Kasumi-1 (cell line): ENCODE results near the gene PLD2.
"Not testable (repeated sequence)": the region's sequence is repeated elsewhere in the genome, so short reads cannot be mapped to it uniquely, and the experiment has no call there.

Experiments used
- DNase-seq, 2 experiments: peaks; one replicate each; lab custom pipeline; 2025; lab: John Stamatoyannopoulos, UW

Gene PLD2

DNA sequence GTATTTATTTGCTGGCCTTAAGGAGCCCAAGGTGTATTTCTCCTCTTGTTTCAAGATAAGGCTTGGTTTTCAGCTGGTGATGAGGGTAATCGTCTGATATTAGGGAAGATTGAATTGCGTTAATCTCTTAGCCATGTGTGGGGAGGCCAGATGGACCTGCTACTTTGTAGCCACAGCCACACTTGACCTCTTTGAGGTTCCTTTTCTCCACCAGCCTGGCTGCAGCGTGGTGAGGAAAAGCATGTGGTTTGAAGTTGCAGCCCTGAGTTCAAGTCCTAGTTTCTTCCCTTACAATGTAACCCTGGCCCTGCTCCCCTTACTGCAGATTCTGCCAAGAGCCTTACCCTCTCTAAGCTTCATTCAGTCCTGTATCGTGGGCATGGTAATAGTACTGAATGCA, 29.3 kb downstream of the PLD2 start:
- no peak for DNase-seq

DNA sequence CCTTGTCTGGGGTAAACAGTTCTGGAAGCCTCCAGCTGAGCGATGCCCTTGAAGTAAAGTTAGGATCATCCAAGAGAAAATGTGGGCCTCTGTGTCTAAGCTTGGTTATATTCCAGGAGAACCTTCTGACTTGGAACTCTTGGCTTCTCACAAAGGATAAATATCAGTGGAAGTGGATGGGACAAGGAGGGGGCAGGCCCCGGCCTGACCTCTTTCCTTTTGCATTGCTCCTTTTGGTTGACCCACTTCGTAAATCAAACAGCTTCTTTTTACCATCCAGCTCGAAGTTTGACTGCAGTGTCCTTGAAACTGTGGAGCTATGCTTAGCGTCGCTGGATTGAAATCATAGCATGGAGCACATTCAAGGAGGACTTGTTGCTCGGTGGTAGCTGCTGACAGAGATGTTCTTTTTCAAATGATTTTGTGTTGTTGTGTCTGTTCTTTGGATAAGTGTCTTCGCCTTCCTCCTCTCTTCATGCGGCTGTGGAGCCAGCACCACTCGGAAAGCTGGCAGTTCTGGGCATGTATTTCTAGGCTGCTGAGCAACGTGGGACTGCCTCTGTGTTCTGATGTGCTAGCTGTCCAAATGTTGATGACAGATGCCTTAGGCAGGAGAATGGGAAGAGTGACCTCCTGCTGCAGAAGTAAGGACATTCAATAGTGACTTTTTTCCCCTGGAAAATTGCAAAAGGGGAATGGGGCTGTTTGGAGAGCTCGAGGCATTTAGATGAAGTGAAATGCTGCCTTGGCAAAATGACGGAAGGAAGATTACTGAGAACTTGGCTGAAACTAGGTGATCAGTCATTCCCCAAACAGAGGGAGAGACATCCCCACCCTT, 30.7 kb downstream of the PLD2 start:
- DNase-seq = no peak

DNA sequence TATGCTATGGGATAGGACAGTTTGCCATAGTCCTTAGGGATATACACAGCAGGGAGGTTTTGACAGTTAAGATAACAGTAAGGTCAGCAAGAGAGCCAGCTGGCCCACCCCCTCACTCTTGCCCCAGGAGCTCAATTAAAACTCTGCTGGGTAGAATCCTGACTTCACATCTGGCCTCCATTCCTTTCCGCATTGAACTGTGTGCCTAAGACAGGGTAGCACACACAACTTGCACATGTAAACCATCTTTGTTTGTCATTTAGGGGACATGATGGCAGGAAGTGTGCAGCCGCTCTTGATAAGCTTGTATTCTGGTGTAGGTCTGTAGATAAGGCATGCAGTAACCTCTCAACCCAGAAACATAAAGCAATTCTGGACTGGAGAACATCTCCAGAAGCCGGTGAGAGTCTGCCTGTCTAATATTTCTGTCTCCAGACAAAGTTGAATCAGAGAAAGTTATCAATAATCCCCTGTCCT, 31.4 kb downstream of the PLD2 start:
- no peak for DNase-seq

DNA sequence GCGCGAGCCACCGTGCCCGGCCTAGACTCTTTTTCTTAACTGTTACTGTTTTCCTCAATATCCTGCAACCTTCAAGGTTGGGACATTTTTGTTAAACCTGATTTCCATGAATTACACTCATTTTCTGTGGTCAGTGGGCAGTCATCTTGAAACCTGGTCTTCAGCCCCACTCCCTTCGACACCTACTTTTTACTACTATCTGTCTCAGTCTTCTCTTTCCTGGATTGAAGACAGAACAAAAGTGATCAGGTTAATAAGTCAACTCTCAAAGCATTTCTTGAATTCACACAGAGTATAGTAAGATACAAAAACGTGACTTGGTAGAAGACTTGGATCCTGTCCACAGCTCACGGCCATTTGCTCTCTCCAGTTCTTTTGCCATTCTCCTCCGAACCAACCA, 32.3 kb downstream of the PLD2 start:
- no peak for DNase-seq

DNA sequence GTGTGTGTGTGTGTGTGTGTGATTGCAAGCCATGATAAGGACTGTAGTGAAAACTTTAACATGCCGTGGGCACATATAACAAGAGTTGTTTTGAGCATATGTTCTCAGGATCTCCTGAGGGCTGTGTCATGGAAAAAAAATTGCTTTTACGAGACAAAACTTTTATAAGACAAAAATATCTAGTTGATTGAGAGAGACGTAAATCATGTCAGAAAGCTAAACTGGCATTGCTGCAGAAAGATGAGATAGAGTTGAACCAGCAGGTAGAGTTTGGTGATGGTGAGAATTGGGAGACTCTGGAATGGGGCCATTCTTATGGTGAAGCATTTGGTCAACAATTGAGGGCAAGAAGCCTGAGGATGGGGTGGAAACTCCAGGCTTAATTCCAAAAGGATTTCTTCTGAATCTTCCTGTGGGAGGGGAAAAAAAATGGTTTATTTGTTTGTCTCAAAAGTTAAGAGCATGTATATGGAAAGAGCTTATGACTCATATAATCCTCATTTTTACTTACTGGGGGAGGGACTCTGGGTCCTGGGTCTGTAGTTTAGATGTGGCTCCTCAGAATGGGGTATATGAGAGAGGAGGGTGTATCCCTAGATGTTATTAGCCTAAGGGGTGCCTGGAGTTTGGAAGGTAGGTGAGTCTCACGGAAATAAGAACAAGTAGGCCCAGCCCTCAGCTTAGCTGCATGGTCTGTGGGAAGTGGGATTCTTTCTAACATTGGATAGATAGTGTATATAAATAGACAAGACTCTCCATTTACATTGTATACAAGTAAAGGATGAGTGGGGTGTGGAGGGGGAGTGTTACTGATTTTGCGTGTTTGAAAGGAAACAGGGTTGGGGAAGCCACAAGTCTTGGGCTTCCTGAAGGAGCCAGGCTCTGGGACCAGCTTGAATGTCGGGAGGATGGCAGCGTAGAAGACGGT, 33.3 kb downstream of the PLD2 start:
- DNase-seq = no peak

DNA sequence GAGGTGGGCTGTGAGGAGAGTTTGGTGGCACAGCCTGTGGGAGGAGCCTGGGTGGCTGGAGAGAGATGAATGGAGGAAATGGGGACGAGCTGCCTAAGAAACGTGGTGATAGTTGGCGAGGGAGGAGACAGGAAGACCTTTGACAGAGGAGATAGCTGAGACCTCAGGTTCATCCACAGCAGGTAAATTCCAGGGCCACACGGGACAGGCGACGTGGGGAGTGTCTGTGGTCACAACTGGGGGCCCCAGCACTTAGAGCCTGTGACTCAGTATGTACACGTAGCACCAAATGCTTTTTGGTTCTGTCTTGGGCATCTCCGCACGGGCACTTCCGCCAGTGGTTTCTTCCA, 33.9 kb downstream of the PLD2 start:
- DNase-seq = no peak

DNA sequence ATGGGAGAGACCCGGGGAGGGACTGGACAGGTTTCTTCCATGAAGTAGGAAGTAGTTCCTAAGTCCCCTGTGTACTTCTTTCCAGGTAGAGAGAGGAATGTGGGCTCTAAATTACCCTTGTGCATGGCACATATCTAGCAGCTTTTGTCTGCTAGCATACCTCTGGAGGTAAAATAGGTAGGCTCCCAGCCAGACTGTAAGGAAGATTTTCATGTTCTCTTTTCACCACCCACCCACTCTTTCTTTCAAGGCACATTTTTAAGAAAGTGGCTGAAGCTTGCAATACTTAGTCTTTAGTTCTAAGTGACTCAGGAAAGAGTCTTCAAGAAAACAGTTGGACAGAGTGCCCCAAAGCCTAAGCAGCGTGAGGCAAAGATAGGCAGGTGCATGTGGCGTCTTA, 35.4 kb downstream of the PLD2 start:
- DNase-seq = no peak

DNA sequence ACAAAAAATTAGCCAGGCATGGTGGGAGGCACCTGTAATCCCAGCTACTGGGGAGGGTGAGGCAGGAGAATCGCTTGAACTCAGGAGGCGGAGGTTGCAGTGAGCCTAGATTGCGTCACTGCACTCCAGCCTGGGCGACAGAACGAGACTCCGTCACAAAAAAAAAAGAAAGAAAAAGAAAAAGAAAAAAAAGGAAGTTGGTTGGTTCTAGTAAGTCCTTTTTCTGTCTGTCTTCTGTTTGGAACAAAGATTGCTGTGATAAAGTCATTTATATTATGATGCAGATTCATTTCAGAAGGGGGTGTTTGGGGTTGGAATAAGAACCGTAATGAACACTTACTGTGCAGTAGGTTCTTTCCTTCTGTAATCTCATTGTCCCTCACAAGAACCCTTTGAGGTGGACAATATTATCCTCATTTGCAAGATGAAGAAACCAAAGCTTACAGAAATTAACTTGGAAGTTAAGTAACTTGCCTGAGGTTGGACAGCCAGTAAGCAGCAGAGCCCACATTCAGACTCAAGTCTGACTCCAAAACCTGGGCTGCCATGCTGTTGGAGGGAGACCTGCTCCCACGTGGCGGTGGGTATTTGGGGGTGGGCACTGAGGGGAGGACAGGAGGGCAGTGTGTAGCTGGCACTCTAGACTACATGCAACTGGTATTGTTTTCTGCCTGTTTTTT, 36.5 kb downstream of the PLD2 start:
- DNase-seq = no peak

DNA sequence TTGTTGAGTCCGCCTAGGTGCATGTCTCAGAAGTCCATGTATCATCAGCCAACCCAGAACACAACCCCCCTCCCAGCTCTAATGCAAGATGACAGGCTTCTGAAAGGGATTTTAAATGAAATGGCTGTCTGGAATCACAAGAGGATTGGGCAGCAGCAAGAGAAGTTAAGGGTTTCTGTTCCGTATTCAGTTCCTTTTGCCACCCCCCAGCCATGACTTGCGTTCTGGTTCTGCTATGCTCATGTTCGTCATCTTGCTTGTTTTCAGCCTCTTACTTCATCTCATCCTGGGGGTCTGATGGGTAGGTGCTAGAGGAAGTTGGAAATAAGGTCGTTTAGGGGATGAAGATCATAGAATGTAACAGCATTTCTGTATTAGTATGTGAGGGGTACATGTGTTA, 38.2 kb downstream of the PLD2 start:
- no peak for DNase-seq

DNA sequence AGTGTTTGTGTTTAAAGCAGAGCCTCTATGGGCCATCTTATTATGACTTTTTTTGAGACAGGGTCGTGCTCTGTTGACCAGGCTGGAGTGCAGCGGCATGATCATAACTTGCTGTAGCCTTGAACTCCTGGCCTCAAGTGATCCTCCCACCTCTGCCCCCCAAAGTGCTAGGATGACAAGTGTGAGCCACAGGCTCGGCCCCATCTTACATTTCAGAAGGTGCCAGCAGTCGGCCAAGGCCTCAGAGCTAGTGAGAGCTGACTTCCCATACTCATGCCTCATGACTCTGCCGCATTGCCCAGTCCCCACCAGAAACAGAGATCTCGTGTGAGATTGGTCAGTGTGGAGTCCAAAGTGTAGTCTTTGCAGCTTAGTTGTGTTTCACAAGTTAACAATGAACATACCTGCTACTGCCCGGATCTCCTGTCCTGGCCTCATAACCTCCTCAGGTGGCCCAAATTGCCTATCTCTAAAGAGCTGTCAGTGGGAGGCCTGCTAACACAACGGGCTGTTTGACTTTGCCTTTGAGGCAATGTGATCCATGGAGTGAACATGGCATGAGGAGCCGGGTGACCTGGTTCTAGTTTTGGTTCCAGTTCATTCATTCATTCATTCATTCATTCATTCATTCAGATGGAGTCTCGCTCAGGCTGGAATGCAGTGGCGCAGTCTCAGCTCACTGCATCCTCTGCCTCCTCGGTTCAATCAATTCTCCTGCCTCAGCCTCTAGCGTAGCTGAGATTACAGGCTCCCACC, 39.9 kb downstream of the PLD2 start:
- no peak for DNase-seq

DNA sequence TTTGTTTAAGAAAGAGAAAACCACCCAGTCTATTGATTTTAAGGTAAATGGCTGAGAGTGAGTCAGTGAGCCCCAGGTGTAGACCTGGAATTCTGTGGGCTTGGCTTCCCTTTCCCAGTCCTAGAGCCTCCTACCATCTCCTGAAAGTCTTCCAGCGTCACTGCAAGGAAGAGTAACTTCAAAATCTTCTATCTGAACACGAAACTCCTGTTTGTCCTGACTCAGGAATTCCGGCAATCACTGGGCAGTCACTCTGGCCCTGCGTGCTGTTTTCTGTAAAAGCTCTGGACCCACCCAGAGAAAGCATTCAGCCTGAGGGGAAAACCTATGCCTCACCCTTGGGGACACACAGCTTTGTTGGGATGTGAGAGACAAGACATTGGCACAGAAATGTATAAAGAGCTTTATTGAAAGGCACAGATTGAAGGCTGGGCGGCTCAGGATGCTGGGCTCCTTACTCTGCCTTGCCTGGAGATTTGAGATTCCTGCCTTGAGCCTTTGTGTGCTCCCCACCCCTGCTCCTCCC, 42.1 kb downstream of the PLD2 start:
- DNase-seq = no peak

DNA sequence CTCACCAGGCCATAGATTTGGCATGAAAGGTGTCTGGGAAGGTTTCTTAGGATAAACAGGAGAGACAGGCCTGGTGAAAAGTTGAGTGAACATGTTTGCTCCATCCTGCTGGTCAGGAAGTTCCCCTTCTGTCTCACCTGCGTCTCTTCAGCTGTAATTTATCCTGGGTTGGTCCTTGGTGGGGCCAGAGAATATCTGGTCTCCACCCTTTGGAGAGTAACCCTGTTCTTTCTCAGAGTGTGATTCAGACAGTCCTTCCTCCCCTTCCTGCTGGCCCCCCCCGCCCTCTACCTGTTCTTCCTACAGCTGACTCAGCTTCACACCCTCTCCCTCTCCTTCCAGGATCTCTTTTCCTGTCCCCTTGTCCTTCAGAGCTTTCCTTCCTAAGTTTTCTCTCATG, 43.3 kb downstream of the PLD2 start:
- DNase-seq = no peak

DNA sequence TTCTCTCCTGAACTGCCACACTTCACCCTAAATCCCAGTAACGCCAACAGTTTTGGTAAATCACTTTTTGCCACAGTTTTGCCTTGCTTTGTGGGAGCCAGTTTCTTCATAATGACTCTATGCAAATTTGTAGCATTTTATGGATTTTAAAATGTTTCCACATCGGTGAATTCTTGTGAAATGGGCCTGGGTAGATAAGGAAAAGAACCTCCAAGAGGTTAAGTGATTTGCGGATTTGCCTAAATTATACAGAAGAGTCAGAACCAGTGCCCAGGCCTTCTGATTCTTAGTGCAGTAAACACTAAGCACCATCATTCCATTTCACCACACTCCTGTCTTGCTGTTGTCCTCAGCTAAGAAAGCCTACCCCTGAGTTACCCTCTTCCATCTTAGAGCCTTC, 44.1 kb downstream of the PLD2 start:
- no peak for DNase-seq

DNA sequence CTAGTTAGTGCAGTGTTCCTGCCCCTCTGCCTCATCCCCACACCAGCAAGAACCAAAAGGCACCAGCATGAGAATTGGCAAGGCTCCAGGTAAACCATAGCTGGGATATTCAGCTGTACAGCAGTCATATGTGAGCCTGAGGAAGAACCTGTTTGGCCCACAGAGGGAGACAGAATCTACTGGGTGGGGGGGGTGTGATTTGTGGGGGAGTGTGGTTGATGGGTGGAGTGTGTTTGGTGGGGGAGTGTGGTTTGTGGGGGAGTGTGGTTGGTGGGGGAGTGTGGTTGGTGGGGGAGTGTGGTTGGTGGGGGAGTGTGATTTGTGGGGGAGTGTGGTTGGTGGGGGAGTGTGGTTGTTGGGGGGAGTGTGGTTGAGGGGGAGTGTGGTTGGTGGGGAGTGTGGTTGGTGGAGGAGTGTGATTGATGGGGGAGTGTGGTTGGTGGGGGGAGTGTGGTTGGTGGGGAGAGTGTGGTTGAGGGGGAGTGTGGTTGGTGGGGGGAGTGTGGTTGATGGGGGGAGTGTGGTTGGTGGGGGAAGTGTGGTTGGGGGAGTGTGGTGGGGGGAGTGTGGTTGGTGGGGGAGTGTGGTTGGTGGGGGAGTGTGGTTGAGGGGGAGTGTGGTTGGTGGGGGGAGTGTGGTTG, 45.7 kb downstream of the PLD2 start:
- DNase-seq = no peak

DNA sequence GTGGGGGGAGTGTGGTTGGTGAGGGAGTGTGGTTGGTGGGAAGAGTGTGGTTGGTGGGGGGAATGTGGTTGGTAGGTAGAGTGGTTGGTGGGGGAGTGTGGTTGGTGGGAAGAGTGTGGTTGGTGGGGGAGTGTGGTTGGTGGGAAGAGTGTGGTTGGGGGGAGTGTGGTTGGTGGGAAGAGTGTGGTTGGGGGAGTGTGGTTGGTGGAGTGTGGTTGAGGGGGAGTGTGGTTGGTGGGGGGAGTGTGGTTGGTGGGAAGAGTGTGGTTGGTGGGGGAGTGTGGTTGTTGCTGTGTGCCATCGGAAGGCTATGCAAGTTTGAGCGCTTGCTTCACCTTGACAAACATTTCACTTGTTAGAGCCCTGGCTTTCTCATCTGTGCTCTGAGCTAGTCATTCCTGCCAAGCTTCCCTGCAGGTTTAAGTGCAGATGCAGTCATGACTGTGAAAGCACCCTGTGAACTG, 46.3 kb downstream of the PLD2 start:
- no peak for DNase-seq

DNA sequence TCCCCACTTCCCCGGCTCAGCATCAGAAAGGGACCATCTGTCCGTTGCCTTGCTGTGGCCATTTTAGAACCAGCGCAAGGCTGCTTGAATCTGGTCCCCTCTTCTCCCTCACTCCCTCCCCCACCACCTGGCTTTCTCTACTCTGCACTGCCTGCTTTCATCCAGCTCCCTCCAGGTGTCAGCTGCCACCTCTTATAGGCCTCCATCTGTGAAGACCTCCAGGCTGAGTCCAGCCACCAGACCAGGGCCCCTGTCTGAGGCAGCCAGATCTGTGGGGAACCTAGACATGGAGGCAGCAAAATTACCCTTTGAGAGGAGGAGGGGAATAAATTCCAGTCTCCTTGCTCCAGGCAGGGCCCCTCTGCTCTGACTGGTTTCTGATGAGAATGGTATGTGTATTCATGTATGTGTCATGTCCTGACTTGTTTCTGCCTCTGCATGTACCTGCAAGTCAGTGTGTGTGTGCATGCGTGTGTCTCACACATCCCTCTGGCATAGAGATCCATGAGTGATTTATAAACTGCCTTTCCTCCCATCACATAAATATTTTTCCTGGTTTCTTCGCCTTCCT, 47.2 kb downstream of the PLD2 start:
- DNase-seq = no peak

DNA sequence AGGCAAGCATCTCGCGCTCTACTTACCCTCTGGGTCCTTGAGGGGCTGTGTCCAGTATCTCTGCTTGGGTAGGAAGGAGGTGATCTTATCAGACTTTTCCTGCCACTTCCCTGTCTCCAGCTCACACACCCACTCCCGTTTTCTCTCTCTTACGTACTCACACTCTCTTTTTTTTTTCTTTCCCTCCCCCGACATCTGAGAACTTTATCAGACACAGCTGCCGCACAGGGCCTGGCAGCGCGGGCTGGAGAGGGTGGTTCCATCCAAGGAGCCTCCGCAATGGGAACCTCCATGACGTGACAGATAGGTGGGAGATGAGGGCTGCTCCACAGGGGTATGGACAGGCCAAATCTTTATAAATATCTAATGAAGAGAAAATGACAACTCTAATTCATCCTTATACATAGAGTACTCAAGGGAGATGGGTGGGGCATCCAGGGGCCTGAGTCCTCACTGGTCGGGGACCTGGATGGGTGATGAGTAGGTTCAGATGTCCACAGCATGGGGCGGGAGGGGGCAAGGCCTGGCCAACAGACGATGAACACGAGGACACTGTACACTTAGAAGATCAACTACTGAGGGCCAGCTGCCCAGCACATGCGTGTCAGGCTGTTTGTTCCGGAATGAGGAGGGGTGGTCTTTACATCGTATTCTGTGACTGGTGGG, 49.5 kb downstream of the PLD2 start:
- DNase-seq = no peak

DNA sequence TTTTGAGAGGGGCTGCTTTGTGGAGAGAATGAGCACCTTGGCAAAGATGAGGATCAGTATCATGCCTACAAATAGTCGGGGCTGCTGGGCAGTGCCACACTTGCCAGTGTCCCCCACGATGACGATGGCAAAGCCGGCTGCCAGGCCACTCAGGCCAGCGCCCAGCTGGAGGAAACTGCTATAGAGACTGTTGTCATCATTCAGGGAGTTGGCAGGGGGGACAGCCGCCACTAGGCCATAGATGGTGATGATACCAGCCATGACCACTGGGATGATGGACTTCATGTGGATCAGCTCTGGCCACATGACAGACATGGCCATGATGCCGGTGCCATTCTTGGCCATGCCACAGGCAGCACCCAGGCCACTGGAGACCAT, 50.0 kb downstream of the PLD2 start:
- DNase-seq = no peak

DNA sequence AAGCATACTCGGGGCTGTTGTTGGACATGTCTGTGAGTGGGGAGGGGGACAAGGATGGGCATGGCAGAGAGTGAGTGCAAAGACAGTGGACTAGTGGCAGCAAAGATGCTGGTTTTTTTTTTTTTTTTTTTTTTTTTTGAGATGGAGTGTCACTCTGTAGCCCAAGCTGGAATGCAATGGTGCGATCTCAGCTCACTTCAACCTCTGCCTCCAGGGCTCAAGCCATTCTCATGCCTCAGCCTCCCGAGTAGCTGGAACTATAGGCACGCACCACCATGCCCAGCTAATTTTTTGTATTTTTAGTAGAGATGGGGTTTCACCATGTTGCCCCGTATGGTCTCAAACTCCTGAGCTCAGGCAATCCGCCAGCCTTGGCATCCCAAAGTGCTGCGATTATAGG, 50.4 kb downstream of the PLD2 start:
- not testable (repeated sequence) for DNase-seq
